ENCODE results near the gene BACH2. TPM values are rescaled to one million over a fixed set of nuclear protein-coding genes. Genes with fewer than 3 reads are reported as not detected.

The BACH2 gene
- total and polyA plus RNA-seq, 10 of the 15 experiments (the other 5 are each of a cell fraction or from before 2014, with no cell fraction given), result 0.03 to 0.28 (median 0.04) TPM; not detected in 3

DNA sequence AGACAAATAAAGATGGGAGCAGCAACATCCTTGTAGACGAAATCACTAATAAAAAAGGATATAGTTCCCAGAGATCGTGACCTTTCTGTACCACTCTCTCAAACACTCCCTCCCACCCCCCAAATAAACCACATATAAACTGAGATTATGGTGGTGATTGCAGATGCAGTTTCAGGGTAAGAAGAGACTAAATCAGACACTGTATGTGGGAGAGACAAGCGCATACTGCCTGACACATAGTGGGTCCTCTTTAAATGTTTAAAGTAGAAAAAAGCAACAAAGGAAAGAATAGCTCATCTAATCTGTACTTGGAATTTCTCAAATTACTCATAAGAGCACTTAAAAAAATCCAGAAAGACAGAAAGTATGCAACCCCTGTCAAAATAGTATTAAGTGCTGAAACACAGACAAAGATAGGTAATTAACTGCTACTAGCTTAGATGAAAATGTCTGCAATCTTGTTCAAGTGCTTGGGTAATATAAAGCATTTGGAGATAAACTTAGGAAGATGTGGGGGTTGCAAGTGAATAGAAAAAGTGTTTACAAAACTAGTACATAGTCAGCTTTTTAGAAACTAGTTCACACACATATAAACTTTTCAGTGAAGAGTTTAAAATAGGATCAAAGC lies 151.6 kb downstream of the BACH2 start:
- no peak overlapping the region for H2AFZ ChIP-seq (ENCODE audit: control insufficient read depth, low read depth, low read length)
- no peak overlapping the region for H3K27ac ChIP-seq (ENCODE audit: control insufficient read depth, insufficient read depth)
- WGBS (ENCODE audit: insufficient coverage, insufficient replicate concordance, low lambda C conversion rate, missing lambda C conversion rate), result 40% methylated on average over 3 of the region's 3 CpGs
- CTCF ChIA-PET, result no interaction called here
- no peaks in the 10 kb centered on the region; a peak in 1 of 4 replicates for H3K27me3 ChIP-seq (replicated peaks in 1 of 2; ENCODE audit: control insufficient read depth in 2 of 2, insufficient read depth in 2 of 2, low read length in 1 of 2)
- no peaks in the 10 kb centered on the region for H3K4me1 ChIP-seq (ENCODE audit: control insufficient read depth, insufficient read depth, low read length)
- no peak overlapping the region for H3K4me2 ChIP-seq (ENCODE audit: control insufficient read depth, insufficient read depth)
- no peak overlapping the region for H3K9ac ChIP-seq (ENCODE audit: control insufficient read depth, insufficient read depth, low read length)
- no peaks in the 10 kb centered on the region for H3K36me3 ChIP-seq (ENCODE audit: control insufficient read depth in 2 of 2, insufficient read depth in 2 of 2, low read length in 1 of 2)
- in situ Hi-C loops (cut with MboI), result no loop called here
- no peak overlapping the region for H3K4me3 ChIP-seq
- no peak for TF ChIP-seq CBX5 (IDR thresholded peaks at IDR 0.05; ENCODE audit: low read depth)
- SMC1A ChIA-PET (ENCODE audit: uncharacterized antibody, unreplicated experiment), result no interaction called here
- BruUV-seq (replicated peaks), result no TSS peak
- RAD21 ChIA-PET (ENCODE audit: unreplicated experiment), result interaction anchor here (1.0 kb wide), 1 partner anchor 205 kb away, joined by 4 read pairs; no protein-coding TSS in a partner anchor
- POLR2A ChIA-PET, result no interaction called here
- DNase-seq (ENCODE audit: low read depth, low spot score) (no peak), FAIRE-seq (no peak), ATAC-seq (no peak)
- intact Hi-C loops (cut with micrococcal nuclease; ENCODE audit: unreplicated experiment), result no loop called here
- no peaks in the 10 kb centered on the region for H3K9me3 ChIP-seq (replicated peaks; ENCODE audit: control insufficient read depth, insufficient read depth, low read length)
- H4K20me1 ChIP-seq (ENCODE audit: control insufficient read depth, insufficient read depth), result no peaks in the 10 kb centered on the region
- H3K79me2 ChIP-seq (ENCODE audit: control insufficient read depth, insufficient read depth, low read length), result no peaks in the 10 kb centered on the region

DNA sequence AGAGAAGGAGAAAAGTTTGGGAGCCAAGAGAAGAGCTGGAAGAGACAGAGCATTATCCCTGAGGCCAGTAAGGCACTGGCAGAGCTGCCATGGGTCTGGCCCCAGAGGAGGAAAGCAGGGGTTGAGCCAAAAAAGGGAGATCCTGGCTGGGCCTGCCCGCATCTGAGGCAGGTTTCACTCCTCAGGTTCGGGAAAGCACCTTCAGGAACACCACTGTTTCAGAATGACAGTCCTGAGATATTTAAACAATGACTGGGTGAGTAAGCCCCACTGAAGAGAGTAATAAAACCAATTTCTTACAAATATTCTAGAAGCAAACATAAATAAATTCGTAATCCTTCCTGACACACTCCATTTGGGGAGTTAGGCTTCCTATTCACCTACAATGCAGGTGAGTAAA lies 152.2 kb downstream of the BACH2 start:
- in situ Hi-C loops (cut with MboI), result no loop called here
- CTCF ChIA-PET, result no interaction called here

More for the DNA sequence above, 152.2 kb downstream of the BACH2 start:
- TF ChIP-seq BCL3 (IDR thresholded peaks at IDR 0.05; ENCODE audit: borderline replicate concordance, insufficient read depth, low read depth, low read length, poor library complexity, severe bottlenecking), result peak; percentile 23
- no peak for TF ChIP-seq TCF12 (IDR thresholded peaks at IDR 0.05; ENCODE audit: low read depth, low read length)
- intact Hi-C loops (cut with micrococcal nuclease; ENCODE audit: unreplicated experiment), result no loop called here
- H3K27ac ChIP-seq (ENCODE audit: control insufficient read depth, insufficient read depth), result no peak overlapping the region
- no peaks in the 10 kb centered on the region for H3K9me3 ChIP-seq (replicated peaks; ENCODE audit: control insufficient read depth, insufficient read depth, low read length)
- H3K4me1 ChIP-seq (ENCODE audit: control insufficient read depth, insufficient read depth, low read length), result no peaks in the 10 kb centered on the region
- H3K4me2 ChIP-seq (ENCODE audit: control insufficient read depth, insufficient read depth), result no peak overlapping the region
- H4K20me1 ChIP-seq (ENCODE audit: control insufficient read depth, insufficient read depth), result no peaks in the 10 kb centered on the region
- ChIA-PET POLR2A (no interaction called here), SMC1A (ENCODE audit: uncharacterized antibody, unreplicated experiment) (no interaction called here), RAD21 (ENCODE audit: unreplicated experiment) (interaction anchor here (1.0 kb wide), 1 partner anchor 204 kb away, joined by 4 read pairs; no protein-coding TSS in a partner anchor)
- no TSS peak for BruUV-seq (replicated peaks)
- no peak overlapping the region for H2AFZ ChIP-seq (ENCODE audit: control insufficient read depth, low read depth, low read length)
- H3K36me3 ChIP-seq (ENCODE audit: control insufficient read depth in 2 of 2, insufficient read depth in 2 of 2, low read length in 1 of 2), result no peaks in the 10 kb centered on the region
- no peak for DNase-seq (ENCODE audit: low read depth, low spot score)
- no peak overlapping the region for H3K9ac ChIP-seq (ENCODE audit: control insufficient read depth, insufficient read depth, low read length)
- H3K4me3 ChIP-seq, result no peak overlapping the region
- H3K79me2 ChIP-seq (ENCODE audit: control insufficient read depth, insufficient read depth, low read length), result no peaks in the 10 kb centered on the region
- no peaks in the 10 kb centered on the region for H3K27me3 ChIP-seq (replicated peaks in 1 of 2; ENCODE audit: control insufficient read depth in 2 of 2, insufficient read depth in 2 of 2, low read length in 1 of 2)
- no peak for FAIRE-seq
- 2% methylated on average over 3 of the region's 3 CpGs for WGBS (ENCODE audit: insufficient coverage, insufficient replicate concordance, low lambda C conversion rate, missing lambda C conversion rate)
- ATAC-seq, result peak; percentile 36; the same call in 2 of the 3 replicates
